CD14-positive monocyte (primary cell): ENCODE measurements around the gene RIMBP2. TPM values are rescaled to one million over a fixed set of nuclear protein-coding genes. Genes with fewer than 3 reads are reported as not detected.

Experiments
- DNase-seq, 3 donors: peaks; one replicate each; pipeline ENCODE4 v3.0.0-alpha.2; 2011 to 2022
- H2AFZ ChIP-seq: 2 replicates; pipeline ENCODE4 v1.6.0; 2012; ENCODE audit warnings: mild to moderate bottlenecking, low read depth, low read length, inconsistent platforms; ENCODE audit not compliant: insufficient read depth, poor library complexity, severe bottlenecking
- H3K27ac ChIP-seq, 2 donors: 1 replicate in 1 of 2; 2 replicates in 1 of 2; pipeline ENCODE4 v1.5.1; 2012 to 2013; ENCODE audit warnings: low read length in 2 of 2, control low read depth in 1 of 2, inconsistent platforms in 1 of 2, low read depth in 1 of 2, mild to moderate bottlenecking in 1 of 2
- H3K27me3 ChIP-seq, 2 donors: one replicate each; pipeline versions ENCODE4 v1.6.0 to v1.6.1; 2011 to 2013; ENCODE audit warnings: low read length in 2 of 2; ENCODE audit not compliant: control insufficient read depth in 2 of 2, insufficient read depth in 2 of 2
- H3K36me3 ChIP-seq, 2 donors: replicated peaks in 1 of 2; 1 replicate in 1 of 2; 2 replicates in 1 of 2; pipeline versions ENCODE4 v1.5.1 to v1.6.1; 2012 to 2013; ENCODE audit warnings: low read length in 2 of 2, control low read depth in 1 of 2, inconsistent platforms in 1 of 2, mild to moderate bottlenecking in 1 of 2; ENCODE audit not compliant: insufficient read depth in 2 of 2, control insufficient read depth in 1 of 2
- H3K4me1 ChIP-seq, 2 donors: 1 replicate in 1 of 2; 2 replicates in 1 of 2; pipeline versions ENCODE4 v1.5.1 to v1.6.1; 2012 to 2013; ENCODE audit warnings: low read length in 2 of 2, control low read depth in 1 of 2, inconsistent platforms in 1 of 2, mild to moderate bottlenecking in 1 of 2, moderate library complexity in 1 of 2; ENCODE audit not compliant: insufficient read depth in 2 of 2, control insufficient read depth in 1 of 2
- H3K4me2 ChIP-seq: replicated peaks from 2 replicates; pipeline ENCODE3; 2012; ENCODE audit warnings: low read length, moderate library complexity, mild to moderate bottlenecking; ENCODE audit not compliant: poor library complexity, severe bottlenecking; ENCODE audit errors: extremely low read depth
- H3K4me3 ChIP-seq, 3 experiments: fragments of 200-600 bp in 1 of 3; sonication (generic) in 1 of 3; replicated peaks in 1 of 3; 1 replicate in 2 of 3; 2 replicates in 1 of 3; pipeline ENCODE4 v1.5.1; 2011 to 2013; ENCODE audit warnings: low read length in 3 of 3, mild to moderate bottlenecking in 3 of 3, control low read depth in 2 of 3, low read depth in 2 of 3, inconsistent platforms in 1 of 3, moderate library complexity in 1 of 3
- H3K79me2 ChIP-seq: 2 replicates; pipeline ENCODE4 v1.6.0; 2012; ENCODE audit warnings: mild to moderate bottlenecking, control low read depth, inconsistent platforms, low read length, moderate library complexity; ENCODE audit not compliant: insufficient read depth
- H3K9ac ChIP-seq: 2 replicates; pipeline ENCODE4 v1.6.0; 2017; ENCODE audit warnings: low read length, mild to moderate bottlenecking; ENCODE audit not compliant: insufficient read depth, poor library complexity, severe bottlenecking
- H3K9me3 ChIP-seq, 2 donors: replicated peaks in 1 of 2; 1 replicate in 1 of 2; 2 replicates in 1 of 2; pipeline versions ENCODE4 v1.5.1 to v1.6.1; 2012 to 2013; ENCODE audit warnings: low read length in 2 of 2, control low read depth in 1 of 2; ENCODE audit not compliant: control insufficient read depth in 1 of 2, insufficient read depth in 1 of 2
- H4K20me1 ChIP-seq: 2 replicates; pipeline ENCODE4 v1.6.0; 2012; ENCODE audit warnings: mild to moderate bottlenecking, low read length, control low read depth, moderate library complexity; ENCODE audit not compliant: insufficient read depth
- H3K27ac Mint-ChIP-seq, 7 donors: one replicate each; pipeline ENCODE4 v1.8.0; 2020; ENCODE audit warnings: mild to moderate bottlenecking in 7 of 7, mixed read lengths in 7 of 7, moderate library complexity in 6 of 7, inconsistent platforms in 2 of 7
- H3K27me3 Mint-ChIP-seq, 3 donors: one replicate each; pipeline ENCODE4 v1.8.0; 2021 to 2022; ENCODE audit warnings: low read depth in 3 of 3, mild to moderate bottlenecking in 3 of 3, mixed read lengths in 3 of 3, moderate library complexity in 3 of 3, inconsistent platforms in 1 of 3
- H3K36me3 Mint-ChIP-seq, 2 donors: one replicate each; pipeline ENCODE4 v1.8.0; 2020; ENCODE audit warnings: mixed read lengths in 2 of 2, inconsistent platforms in 1 of 2, mild to moderate bottlenecking in 1 of 2
- H3K4me1 Mint-ChIP-seq: one replicate; pipeline ENCODE4 v1.8.0; 2020; ENCODE audit warnings: mild to moderate bottlenecking, mixed read lengths
- H3K4me3 Mint-ChIP-seq, 2 donors: one replicate each; pipeline ENCODE4 v1.8.0; 2020; ENCODE audit warnings: mild to moderate bottlenecking in 2 of 2, mixed read lengths in 2 of 2, moderate library complexity in 1 of 2
- H3K9me3 Mint-ChIP-seq, 7 donors: one replicate each; pipeline ENCODE4 v1.8.0; 2020 to 2022; ENCODE audit warnings: mixed read lengths in 7 of 7, mild to moderate bottlenecking in 6 of 7, moderate library complexity in 6 of 7, inconsistent platforms in 2 of 7
- WGBS: methylation state at CpG from one replicate; pipeline ENCODE4 v1.1.5; 2013; ENCODE audit warnings: missing lambda C conversion rate; ENCODE audit not compliant: insufficient coverage; 5-methylcytosine and 5-hydroxymethylcytosine counted together
- intact Hi-C, 2 donors: fragments of 100-400 bp; cut with micrococcal nuclease; formaldehyde crosslinking; loops; one replicate each; pipeline versions ENCODE4 v1.15.0 to v1.15.1; 2023
- polyA plus RNA-seq, 3 donors: library from polyadenylated mRNA; depleted of rRNA in 1 of 3; unstranded in 2 of 3; stranded (reverse) in 1 of 3; fragments of 300-500 nt in 2 of 3; fragments of >200 nt in 1 of 3; fragmentation: Illumina TruSeq in 2 of 3; gene quantifications; 1 replicate in 2 of 3; 2 replicates in 1 of 3; pipeline ENCODE4 v1.2.3, GENCODE V29; 2012 to 2021
- TF ChIP-seq, protein P1 (sequence below): fragments of 200-600 bp; IDR thresholded peaks from one replicate; pipeline ENCODE4 v1.8.0; 2022; ENCODE audit warnings: antibody characterized with exemption, mild to moderate bottlenecking

The RIMBP2 gene
- polyA plus RNA-seq, 3 donors = not detected

DNA sequence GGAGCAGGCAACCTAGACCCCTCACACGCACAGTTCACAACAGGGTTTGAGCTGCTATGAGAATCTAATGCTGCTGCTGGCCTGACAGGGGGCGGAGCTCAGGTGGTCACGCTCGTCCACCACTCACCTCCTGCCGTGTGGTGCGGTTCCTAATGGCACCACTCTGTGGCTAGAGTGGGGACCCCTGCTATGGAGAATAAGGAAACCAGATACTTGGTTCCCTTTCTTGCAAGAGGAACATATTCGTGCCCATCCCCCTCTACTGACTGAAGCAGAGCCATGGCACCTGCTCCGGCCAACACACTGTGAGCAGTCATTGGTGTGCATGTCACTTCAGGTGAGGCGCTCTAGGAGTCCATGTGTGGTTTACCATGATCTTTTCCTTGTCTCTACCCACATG is 30.4 kb upstream of the RIMBP2 start:
- H3K9me3 Mint-ChIP-seq = peaks cover 0 to 7% (median 3%) of the 10 kb centered on the region in 7 donors
- Histone ChIP-seq H3K4me2 (no peak overlapping the region), H2AFZ (no peak overlapping the region), H3K4me3 (no peak overlapping the region), H3K9me3 (peaks cover 0 to 3% of the 10 kb centered on the region in 2 donors), H3K27me3 (no peaks in the 10 kb centered on the region), H4K20me1 (no peaks in the 10 kb centered on the region), H3K9ac (no peak overlapping the region), H3K4me1 (no peaks in the 10 kb centered on the region), H3K27ac (no peak overlapping the region), H3K79me2 (no peaks in the 10 kb centered on the region), H3K36me3 (no peaks in the 10 kb centered on the region)
- peaks cover 4% of the 10 kb centered on the region for H3K4me1 Mint-ChIP-seq
- WGBS = 33% methylated on average over 8 of the region's 9 CpGs
- TF ChIP-seq, protein P1, sequence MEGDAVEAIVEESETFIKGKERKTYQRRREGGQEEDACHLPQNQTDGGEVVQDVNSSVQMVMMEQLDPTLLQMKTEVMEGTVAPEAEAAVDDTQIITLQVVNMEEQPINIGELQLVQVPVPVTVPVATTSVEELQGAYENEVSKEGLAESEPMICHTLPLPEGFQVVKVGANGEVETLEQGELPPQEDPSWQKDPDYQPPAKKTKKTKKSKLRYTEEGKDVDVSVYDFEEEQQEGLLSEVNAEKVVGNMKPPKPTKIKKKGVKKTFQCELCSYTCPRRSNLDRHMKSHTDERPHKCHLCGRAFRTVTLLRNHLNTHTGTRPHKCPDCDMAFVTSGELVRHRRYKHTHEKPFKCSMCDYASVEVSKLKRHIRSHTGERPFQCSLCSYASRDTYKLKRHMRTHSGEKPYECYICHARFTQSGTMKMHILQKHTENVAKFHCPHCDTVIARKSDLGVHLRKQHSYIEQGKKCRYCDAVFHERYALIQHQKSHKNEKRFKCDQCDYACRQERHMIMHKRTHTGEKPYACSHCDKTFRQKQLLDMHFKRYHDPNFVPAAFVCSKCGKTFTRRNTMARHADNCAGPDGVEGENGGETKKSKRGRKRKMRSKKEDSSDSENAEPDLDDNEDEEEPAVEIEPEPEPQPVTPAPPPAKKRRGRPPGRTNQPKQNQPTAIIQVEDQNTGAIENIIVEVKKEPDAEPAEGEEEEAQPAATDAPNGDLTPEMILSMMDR = no peak
- no peaks in the 10 kb centered on the region for H3K36me3 Mint-ChIP-seq
- no peak for DNase-seq
- peaks cover 3 to 13% (median 4%) of the 10 kb centered on the region in 3 donors for H3K27me3 Mint-ChIP-seq
- H3K4me3 Mint-ChIP-seq = no peak overlapping the region
- intact Hi-C loops = no loop called here
- H3K27ac Mint-ChIP-seq = no peak overlapping the region

DNA sequence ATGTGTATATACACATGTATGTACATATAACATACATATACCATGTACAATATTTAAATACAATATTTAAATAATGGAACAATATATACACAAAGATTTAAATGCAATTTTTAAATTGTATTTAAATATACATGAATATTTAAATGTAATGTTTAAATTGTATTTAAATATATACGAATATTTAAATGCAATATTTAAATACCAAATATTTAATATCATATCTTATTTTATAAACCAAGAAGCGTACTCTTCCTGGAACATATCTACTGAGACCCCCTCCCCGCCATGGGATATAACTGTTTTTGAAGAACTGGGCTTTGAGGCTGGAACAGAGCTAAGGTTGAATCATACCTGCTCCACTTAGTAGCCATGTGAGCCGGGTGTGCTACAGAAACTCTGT is 29.8 kb upstream of the RIMBP2 start:
- H3K4me1 Mint-ChIP-seq = peaks cover 4% of the 10 kb centered on the region
- no peak for DNase-seq
- WGBS = no CpG with 5 or more reads among the region's 4 CpGs
- H3K9me3 Mint-ChIP-seq = peaks cover 0 to 11% (median 3%) of the 10 kb centered on the region in 7 donors
- H3K4me3 ChIP-seq = no peak overlapping the region
- no peak overlapping the region for H3K27ac ChIP-seq
- no peaks in the 10 kb centered on the region for H3K36me3 Mint-ChIP-seq
- H3K27me3 Mint-ChIP-seq = peaks cover 3 to 13% (median 4%) of the 10 kb centered on the region in 3 donors
- H3K9ac ChIP-seq = no peak overlapping the region
- H3K36me3 ChIP-seq = no peaks in the 10 kb centered on the region
- intact Hi-C loops = no loop called here
- no peaks in the 10 kb centered on the region for H3K79me2 ChIP-seq
- H3K27me3 ChIP-seq = no peaks in the 10 kb centered on the region
- H3K4me2 ChIP-seq = no peak overlapping the region
- no peak overlapping the region for H2AFZ ChIP-seq
- H3K4me1 ChIP-seq = no peaks in the 10 kb centered on the region
- H3K27ac Mint-ChIP-seq = no peak overlapping the region
- H3K9me3 ChIP-seq = peaks cover 0 to 3% of the 10 kb centered on the region in 2 donors
- H3K4me3 Mint-ChIP-seq = no peak overlapping the region
- no peaks in the 10 kb centered on the region for H4K20me1 ChIP-seq
- TF ChIP-seq, protein P1 = no peak
